Psoas muscle (tissue), 8 donors: ENCODE measurements around the gene SPINK7. TPM values are rescaled to one million over a fixed set of nuclear protein-coding genes. Genes with fewer than 3 reads are reported as not detected.

Source experiments
- ATAC-seq, 4 donors: fragments of 200-7000 bp; cut with Tn5 transposase; one replicate each; pipeline ENCODE4 v1.9.1; 2020; ENCODE audit warnings: moderate library complexity in 3 of 4, mild to moderate bottlenecking in 2 of 4
- DNase-seq, 2 donors: peaks; one replicate each; pipeline ENCODE4 v3.0.0-alpha.2; 2020
- H3K27ac ChIP-seq: fragments of 200-600 bp; one replicate; pipeline ENCODE4 v1.8.0; 2022
- H3K27me3 ChIP-seq, 3 donors: fragments of 200-600 bp in 1 of 3; one replicate each; pipeline versions ENCODE4 v1.6.1 to v1.8.0; 2013 to 2022; ENCODE audit warnings: low read length in 2 of 3, mild to moderate bottlenecking in 2 of 3, moderate library complexity in 1 of 3; ENCODE audit not compliant: insufficient read depth in 3 of 3
- H3K36me3 ChIP-seq, 2 donors: fragments of 200-600 bp in 1 of 2; one replicate each; pipeline versions ENCODE4 v1.6.1 to v1.8.0; 2013 to 2022; ENCODE audit warnings: low read depth in 1 of 2, mild to moderate bottlenecking in 1 of 2, moderate library complexity in 1 of 2; ENCODE audit not compliant: insufficient read depth in 1 of 2
- H3K4me1 ChIP-seq: fragments of 200-600 bp; one replicate; pipeline ENCODE4 v1.8.0; 2022
- H3K4me3 ChIP-seq: fragments of 200-600 bp; one replicate; pipeline ENCODE4 v1.8.0; 2022; ENCODE audit warnings: mild to moderate bottlenecking
- H3K9me3 ChIP-seq: fragments of 200-600 bp; one replicate; pipeline ENCODE4 v1.8.0; 2022
- WGBS, 3 donors: extraction: QIAGEN DNeasy Blood & Tissue Kit; methylation state at CpG; one replicate each; pipeline versions ENCODE4 v1.1.6 to v1.1.7; 2013; 5-methylcytosine and 5-hydroxymethylcytosine counted together
- intact Hi-C, 2 donors: fragments of 100-400 bp; cut with DNase I; formaldehyde crosslinking; loops; one replicate each; pipeline versions ENCODE4 v1.11.0 to v1.14.2; 2022
- polyA plus RNA-seq, 3 donors: library from polyadenylated mRNA; stranded (reverse); fragments of 200-250 nt; gene quantifications; one replicate each; pipeline ENCODE4 v1.2.3, GENCODE V29; 2013
- total RNA-seq, 4 donors: library from RNA; stranded (reverse); fragmentation: NEBNext Ultra II Directional in 2 of 4; extraction: Animal tissue kit (Norgen Biotek cat#: 25700) in 2 of 4; gene quantifications; one replicate each; pipeline versions ENCODE4 v1.2.1 to v1.2.4, GENCODE V29; 2021 to 2023
- TF ChIP-seq, protein P1 (sequence below): fragments of 200-600 bp; IDR thresholded peaks from one replicate; pipeline ENCODE4 v1.8.0; 2022; ENCODE audit warnings: antibody characterized with exemption
- donor health status: healthy with polysubstance abuse.
- donor health status: DM: no; HTN: no; CAD: no; lungs with moderate emphysema.
- donor health status: Bipolar disorder and iron deficiency.
- donor health status: healthy.
- donor health status: DM: yes; HTN: yes; CAD: no.
- donor health status: DM: no; HTN: no; CAD: no.
- donor health status: DM: no; HTN: no; CAD: no.
- donor health status: DM: yes; HTN: yes; CAD: no.

Gene SPINK7
- total and polyA plus RNA-seq, 7 donors: not detected

DNA sequence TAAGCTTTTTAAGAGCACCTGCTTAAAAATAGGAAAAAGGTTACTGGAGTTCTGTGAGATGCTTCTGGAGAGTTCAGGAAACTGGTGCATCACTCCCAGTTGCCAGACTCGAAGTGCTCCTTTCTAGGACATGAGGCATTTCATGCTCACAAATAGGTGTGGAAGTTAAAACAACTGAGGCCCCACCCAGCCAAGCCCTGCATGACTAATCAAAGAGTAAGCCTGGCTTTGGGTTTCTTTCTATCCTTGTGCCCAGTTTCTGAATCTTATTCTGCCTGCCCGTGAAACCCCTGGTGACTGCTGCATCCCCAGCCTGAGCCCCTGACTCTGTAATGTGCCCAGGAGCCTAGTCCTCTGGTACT, 30.8 kb downstream of the SPINK7 start:
- H3K4me1 ChIP-seq: no peaks in the 10 kb centered on the region
- ATAC-seq (no peak), DNase-seq (no peak)
- H3K27ac ChIP-seq: no peak overlapping the region
- H3K36me3 ChIP-seq: no peaks in the 10 kb centered on the region
- H3K9me3 ChIP-seq: no peaks in the 10 kb centered on the region
- TF ChIP-seq, protein P1, sequence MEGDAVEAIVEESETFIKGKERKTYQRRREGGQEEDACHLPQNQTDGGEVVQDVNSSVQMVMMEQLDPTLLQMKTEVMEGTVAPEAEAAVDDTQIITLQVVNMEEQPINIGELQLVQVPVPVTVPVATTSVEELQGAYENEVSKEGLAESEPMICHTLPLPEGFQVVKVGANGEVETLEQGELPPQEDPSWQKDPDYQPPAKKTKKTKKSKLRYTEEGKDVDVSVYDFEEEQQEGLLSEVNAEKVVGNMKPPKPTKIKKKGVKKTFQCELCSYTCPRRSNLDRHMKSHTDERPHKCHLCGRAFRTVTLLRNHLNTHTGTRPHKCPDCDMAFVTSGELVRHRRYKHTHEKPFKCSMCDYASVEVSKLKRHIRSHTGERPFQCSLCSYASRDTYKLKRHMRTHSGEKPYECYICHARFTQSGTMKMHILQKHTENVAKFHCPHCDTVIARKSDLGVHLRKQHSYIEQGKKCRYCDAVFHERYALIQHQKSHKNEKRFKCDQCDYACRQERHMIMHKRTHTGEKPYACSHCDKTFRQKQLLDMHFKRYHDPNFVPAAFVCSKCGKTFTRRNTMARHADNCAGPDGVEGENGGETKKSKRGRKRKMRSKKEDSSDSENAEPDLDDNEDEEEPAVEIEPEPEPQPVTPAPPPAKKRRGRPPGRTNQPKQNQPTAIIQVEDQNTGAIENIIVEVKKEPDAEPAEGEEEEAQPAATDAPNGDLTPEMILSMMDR: no peak
- intact Hi-C loops: no loop called here
- no peak overlapping the region for H3K4me3 ChIP-seq
- no peaks in the 10 kb centered on the region for H3K27me3 ChIP-seq
- WGBS, 3 donors: 41 to 52% (median 51%) methylated on average over 2 of the region's 2 CpGs

DNA sequence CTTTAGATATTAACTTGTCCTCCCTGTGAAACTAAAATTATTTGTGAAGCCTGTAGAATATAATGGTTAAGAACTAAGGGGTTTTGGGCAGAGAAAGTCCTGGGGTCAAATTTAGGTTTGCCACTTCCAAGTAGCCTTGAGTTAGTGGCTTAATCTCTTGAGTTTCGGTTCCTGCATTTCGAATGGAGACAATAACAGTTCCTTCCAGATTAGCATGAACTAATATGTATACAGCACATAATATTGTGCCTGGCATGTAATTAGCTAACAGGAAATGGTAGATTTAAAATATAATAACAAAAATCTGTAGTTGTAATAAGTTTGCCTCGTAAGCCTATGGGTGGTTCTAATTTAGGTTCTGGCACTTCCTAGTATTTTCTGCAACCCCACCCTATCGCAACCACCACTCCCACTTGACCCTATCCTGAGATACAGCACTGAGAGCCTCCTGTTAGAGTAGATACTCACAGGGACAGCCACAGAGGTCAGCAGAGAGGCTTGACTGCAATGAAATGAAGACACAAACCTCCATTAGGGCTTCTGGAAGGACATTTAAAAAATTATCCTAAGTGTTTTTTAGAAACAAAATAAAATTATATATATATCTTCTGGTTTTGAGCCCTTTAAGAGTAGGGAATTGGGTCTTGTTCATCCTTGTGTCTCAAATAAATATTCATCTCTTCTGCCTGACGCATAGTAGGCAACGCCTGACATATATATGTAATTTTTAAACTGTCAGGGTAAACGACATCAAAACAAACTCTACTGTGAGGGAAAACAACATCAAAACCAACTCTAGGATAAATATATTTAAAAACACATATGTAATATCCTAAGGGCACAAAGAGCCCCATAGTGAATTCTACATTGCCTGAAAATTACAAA, 31.6 kb downstream of the SPINK7 start:
- intact Hi-C loops: no loop called here

DNA sequence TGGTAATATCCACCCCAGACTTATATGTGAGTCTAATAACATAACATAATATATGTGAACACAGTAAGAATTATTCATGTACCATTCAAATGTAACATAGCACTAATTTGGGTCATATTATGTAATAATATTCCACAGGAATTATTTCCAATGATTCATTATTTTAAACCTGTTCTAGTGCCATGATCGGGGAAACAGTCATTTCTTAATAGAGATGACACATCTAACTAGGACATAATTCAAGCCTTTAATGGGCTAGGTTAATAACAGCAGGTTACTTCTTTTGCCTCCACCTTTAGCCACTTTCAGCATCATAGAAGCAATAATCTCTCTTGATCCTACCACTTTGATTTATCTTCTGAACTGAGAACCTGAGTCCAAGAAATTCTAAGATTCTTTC, 35.5 kb downstream of the SPINK7 start:
- intact Hi-C loops: no loop called here
- 84 to 94% (median 86%) methylated on average over 1 of the region's 1 CpG for WGBS, 3 donors

More for the DNA sequence above, 31.6 kb downstream of the SPINK7 start:
- no peak for ATAC-seq
- H3K9me3 ChIP-seq: no peaks in the 10 kb centered on the region
- DNase-seq: no peak
- 75 to 88% (median 85%) methylated on average over 7 of the region's 7 CpGs for WGBS, 3 donors
- TF ChIP-seq, protein P1: no peak
- H3K36me3 ChIP-seq: no peaks in the 10 kb centered on the region
- H3K27ac ChIP-seq: no peak overlapping the region
- H3K4me3 ChIP-seq: no peak overlapping the region
- no peaks in the 10 kb centered on the region for H3K4me1 ChIP-seq
- H3K27me3 ChIP-seq: no peaks in the 10 kb centered on the region

DNA sequence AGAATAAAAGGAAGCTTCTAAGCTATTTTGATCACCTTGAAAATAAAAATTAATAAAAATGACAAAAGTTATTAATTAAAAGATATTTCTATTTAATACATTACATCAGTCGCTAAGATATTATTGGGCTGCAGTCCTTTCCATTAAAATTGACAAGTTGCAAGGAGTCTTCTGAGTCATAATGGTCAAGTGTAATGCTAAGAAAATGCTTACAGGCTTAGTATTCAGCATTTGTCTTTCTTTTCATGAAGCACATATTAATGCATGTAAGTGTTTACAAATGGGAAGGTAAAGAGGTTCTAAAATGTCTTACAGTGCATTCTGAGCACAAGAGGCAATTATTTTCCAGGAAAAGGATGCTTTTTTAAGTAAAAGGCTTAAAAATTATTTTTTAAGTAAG, 40.5 kb downstream of the SPINK7 start:
- no peak overlapping the region for H3K4me3 ChIP-seq
- H3K27ac ChIP-seq: no peak overlapping the region
- peaks cover 0 to 5% of the 10 kb centered on the region in 2 donors for H3K36me3 ChIP-seq
- TF ChIP-seq, protein P1: no peak
- no peaks in the 10 kb centered on the region for H3K27me3 ChIP-seq
- DNase-seq: no peak
- WGBS, 3 donors: 43 to 95% (median 93%) methylated on average over 1 of the region's 1 CpG
- no peak for ATAC-seq
- intact Hi-C loops: no loop called here
- no peaks in the 10 kb centered on the region for H3K9me3 ChIP-seq
- H3K4me1 ChIP-seq: no peaks in the 10 kb centered on the region

More for the DNA sequence above, 35.5 kb downstream of the SPINK7 start:
- Histone ChIP-seq H3K4me3 (no peak overlapping the region), H3K27me3 (no peaks in the 10 kb centered on the region), H3K36me3 (peaks cover 0 to 5% of the 10 kb centered on the region in 2 donors), H3K4me1 (no peaks in the 10 kb centered on the region), H3K9me3 (no peaks in the 10 kb centered on the region), H3K27ac (no peak overlapping the region)
- ATAC-seq (no peak), DNase-seq (no peak)
- TF ChIP-seq, protein P1: no peak
